GM12878 (cell line): ENCODE results near the gene RPL10A. TPM values are rescaled to one million over a fixed set of nuclear protein-coding genes. Genes with fewer than 3 reads are reported as not detected.

Experiments
- ASH2L ChIP-seq: fragments of 300-600, 200-600 bp; sonication (generic); IDR thresholded peaks from 2 replicates; pipeline ENCODE4 v1.6.1; 2017; ENCODE audit warnings: low read depth, mild to moderate bottlenecking, borderline replicate concordance
- CTCF ChIP-seq, 3 experiments: IDR thresholded peaks in 2 of 3; conservative IDR thresholded peaks in 1 of 3; 2 replicates each; pipeline ENCODE4 v1.5.1; 2011; ENCODE audit warnings: low read depth in 3 of 3, low read length in 3 of 3, mild to moderate bottlenecking in 3 of 3, control low read depth in 2 of 3, moderate library complexity in 2 of 3, inconsistent platforms in 1 of 3, mixed read lengths in 1 of 3; ENCODE audit not compliant: control insufficient read depth in 2 of 3, insufficient read depth in 1 of 3; ENCODE audit errors: extremely low read depth in 1 of 3
- EZH2 ChIP-seq: IDR thresholded peaks from 2 replicates; pipeline ENCODE4 v1.6.1; 2012; ENCODE audit warnings: low read depth, mild to moderate bottlenecking, control low read depth, inconsistent platforms, low read length, borderline replicate concordance; ENCODE audit not compliant: control insufficient read depth
- GABPA ChIP-seq: IDR thresholded peaks from 2 replicates; pipeline ENCODE4 v1.6.1; 2014; ENCODE audit warnings: antibody characterized with exemption, low read depth, mild to moderate bottlenecking, inconsistent platforms
- NKRF ChIP-seq: fragments of 450-650 bp; conservative IDR thresholded peaks from 2 replicates; pipeline ENCODE4 v1.6.1; 2017; ENCODE audit warnings: mild to moderate bottlenecking, moderate library complexity
- POU2F2 ChIP-seq: IDR thresholded peaks from 3 replicates; pipeline ENCODE4 v1.6.1; 2011; ENCODE audit warnings: low read depth, mild to moderate bottlenecking, low read length, borderline replicate concordance
- RELA ChIP-seq: fragments of 450-650 bp; IDR thresholded peaks from 2 replicates; pipeline ENCODE4 v1.8.0; 2014; ENCODE audit warnings: borderline replicate concordance; ENCODE audit not compliant: partially characterized antibody
- polyA plus RNA-seq, 11 experiments: library from polyadenylated mRNA; depleted of rRNA in 4 of 11; unstranded in 6 of 11; stranded (reverse) in 5 of 11; fragments of >200 nt; fragmentation: Nextera tagmentation in 4 of 11; fragmentation: Illumina TruSeq in 1 of 11; extraction: Ambion mirVana in 4 of 11; extraction: Trizol in 1 of 11; gene quantifications; 1 replicate in 1 of 11; 2 replicates in 10 of 11; pipeline versions ENCODE4 v1.2.1 to v1.2.3, GENCODE V29; 2011 to 2016; ENCODE audit warnings: inconsistent platforms in 2 of 11, missing spikeins in 2 of 11, low read depth in 1 of 11
- total RNA-seq, 4 experiments: library from RNA; depleted of rRNA in 3 of 4; stranded (reverse); fragments of >200 nt in 3 of 4; fragmentation: Illumina TruSeq in 1 of 4; extraction: Trizol in 1 of 4; gene quantifications; 2 replicates each; pipeline versions ENCODE4 v1.2.1 to v1.2.3, GENCODE V29; 2013 to 2021
- TF ChIP-seq, protein P1 (sequence below): IDR thresholded peaks from 2 replicates; pipeline ENCODE4 v1.6.1; 2012; ENCODE audit warnings: mild to moderate bottlenecking, low read depth, low read length
- TF ChIP-seq, protein P2 (sequence below): fragments of 450-650 bp; IDR thresholded peaks from 2 replicates; pipeline ENCODE4 v1.6.1; 2017; ENCODE audit warnings: mild to moderate bottlenecking, moderate library complexity

The RPL10A gene
- total and polyA plus RNA-seq, 10 of the 15 experiments (the other 5 are each of a cell fraction or from before 2014, with no cell fraction given), result 833 to 4,029 (median 2,795) TPM

DNA sequence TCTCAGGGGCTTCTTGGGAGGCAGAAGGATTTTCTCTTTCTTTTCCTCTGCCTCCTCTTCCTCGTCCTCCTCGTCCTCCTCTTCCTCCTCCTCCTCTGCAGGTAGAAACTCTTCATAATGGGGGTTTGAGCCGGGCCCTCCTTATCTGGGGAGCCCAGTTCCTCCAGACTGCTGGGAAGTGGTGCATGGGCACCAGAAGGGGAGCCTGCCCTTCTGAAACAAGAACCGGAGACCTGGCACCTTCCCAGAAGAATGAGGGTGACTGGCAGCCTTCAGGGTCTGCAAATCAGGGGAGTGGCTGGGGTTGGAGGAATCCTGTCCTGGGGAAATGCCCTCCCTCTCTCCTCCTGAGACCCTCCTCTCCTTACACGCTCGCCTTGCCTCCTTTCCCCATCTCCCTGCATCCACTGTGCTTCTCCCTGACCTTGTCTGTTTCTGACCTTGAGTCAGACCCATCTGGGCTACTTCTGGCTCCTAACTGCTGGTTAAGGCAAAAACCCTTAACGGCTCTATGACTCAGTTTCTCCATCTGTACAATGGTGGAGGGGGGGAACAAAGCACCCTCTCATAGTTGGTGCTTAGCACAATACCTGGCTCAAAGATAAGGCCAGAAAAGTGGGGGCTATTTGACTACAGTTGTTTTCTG is 42.8 kb downstream of the RPL10A start (continued):
- TF ChIP-seq NKRF, result no peak
- TF ChIP-seq RELA, result no peak
- TF ChIP-seq, protein P1, sequence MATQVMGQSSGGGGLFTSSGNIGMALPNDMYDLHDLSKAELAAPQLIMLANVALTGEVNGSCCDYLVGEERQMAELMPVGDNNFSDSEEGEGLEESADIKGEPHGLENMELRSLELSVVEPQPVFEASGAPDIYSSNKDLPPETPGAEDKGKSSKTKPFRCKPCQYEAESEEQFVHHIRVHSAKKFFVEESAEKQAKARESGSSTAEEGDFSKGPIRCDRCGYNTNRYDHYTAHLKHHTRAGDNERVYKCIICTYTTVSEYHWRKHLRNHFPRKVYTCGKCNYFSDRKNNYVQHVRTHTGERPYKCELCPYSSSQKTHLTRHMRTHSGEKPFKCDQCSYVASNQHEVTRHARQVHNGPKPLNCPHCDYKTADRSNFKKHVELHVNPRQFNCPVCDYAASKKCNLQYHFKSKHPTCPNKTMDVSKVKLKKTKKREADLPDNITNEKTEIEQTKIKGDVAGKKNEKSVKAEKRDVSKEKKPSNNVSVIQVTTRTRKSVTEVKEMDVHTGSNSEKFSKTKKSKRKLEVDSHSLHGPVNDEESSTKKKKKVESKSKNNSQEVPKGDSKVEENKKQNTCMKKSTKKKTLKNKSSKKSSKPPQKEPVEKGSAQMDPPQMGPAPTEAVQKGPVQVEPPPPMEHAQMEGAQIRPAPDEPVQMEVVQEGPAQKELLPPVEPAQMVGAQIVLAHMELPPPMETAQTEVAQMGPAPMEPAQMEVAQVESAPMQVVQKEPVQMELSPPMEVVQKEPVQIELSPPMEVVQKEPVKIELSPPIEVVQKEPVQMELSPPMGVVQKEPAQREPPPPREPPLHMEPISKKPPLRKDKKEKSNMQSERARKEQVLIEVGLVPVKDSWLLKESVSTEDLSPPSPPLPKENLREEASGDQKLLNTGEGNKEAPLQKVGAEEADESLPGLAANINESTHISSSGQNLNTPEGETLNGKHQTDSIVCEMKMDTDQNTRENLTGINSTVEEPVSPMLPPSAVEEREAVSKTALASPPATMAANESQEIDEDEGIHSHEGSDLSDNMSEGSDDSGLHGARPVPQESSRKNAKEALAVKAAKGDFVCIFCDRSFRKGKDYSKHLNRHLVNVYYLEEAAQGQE, result no peak
- TF ChIP-seq ASH2L, result no peak
- TF ChIP-seq, protein P2, sequence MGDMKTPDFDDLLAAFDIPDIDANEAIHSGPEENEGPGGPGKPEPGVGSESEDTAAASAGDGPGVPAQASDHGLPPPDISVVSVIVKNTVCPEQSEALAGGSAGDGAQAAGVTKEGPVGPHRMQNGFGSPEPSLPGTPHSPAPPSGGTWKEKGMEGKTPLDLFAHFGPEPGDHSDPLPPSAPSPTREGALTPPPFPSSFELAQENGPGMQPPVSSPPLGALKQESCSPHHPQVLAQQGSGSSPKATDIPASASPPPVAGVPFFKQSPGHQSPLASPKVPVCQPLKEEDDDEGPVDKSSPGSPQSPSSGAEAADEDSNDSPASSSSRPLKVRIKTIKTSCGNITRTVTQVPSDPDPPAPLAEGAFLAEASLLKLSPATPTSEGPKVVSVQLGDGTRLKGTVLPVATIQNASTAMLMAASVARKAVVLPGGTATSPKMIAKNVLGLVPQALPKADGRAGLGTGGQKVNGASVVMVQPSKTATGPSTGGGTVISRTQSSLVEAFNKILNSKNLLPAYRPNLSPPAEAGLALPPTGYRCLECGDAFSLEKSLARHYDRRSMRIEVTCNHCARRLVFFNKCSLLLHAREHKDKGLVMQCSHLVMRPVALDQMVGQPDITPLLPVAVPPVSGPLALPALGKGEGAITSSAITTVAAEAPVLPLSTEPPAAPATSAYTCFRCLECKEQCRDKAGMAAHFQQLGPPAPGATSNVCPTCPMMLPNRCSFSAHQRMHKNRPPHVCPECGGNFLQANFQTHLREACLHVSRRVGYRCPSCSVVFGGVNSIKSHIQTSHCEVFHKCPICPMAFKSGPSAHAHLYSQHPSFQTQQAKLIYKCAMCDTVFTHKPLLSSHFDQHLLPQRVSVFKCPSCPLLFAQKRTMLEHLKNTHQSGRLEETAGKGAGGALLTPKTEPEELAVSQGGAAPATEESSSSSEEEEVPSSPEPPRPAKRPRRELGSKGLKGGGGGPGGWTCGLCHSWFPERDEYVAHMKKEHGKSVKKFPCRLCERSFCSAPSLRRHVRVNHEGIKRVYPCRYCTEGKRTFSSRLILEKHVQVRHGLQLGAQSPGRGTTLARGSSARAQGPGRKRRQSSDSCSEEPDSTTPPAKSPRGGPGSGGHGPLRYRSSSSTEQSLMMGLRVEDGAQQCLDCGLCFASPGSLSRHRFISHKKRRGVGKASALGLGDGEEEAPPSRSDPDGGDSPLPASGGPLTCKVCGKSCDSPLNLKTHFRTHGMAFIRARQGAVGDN, result no peak
- no peak for TF ChIP-seq EZH2
- TF ChIP-seq CTCF (IDR thresholded peaks at IDR 0.05 in 2 of 3, conservative IDR thresholded peaks at IDR 0.05 in 1 of 3; ENCODE audit: control insufficient read depth in 2 of 3, extremely low read depth in 1 of 3, insufficient read depth in 1 of 3, low read depth in 3 of 3, low read length in 3 of 3), result no peak
- no peak for TF ChIP-seq POU2F2
- no peak for TF ChIP-seq GABPA
- TF ChIP-seq, all 136 proteins: peak for 0
